K562 (cell line): ENCODE data around the gene CMSS1.

Source experiments
- PHF8 ChIP-seq: fragments of 200-600 bp; sonication (generic); IDR thresholded peaks from 2 replicates; pipeline ENCODE4 v1.6.1; 2012; ENCODE audit warnings: mixed run types, mild to moderate bottlenecking, inconsistent platforms, low read length, moderate library complexity, borderline replicate concordance
- SP1 ChIP-seq: sonication (generic); formaldehyde crosslinking; IDR thresholded peaks from 2 replicates; pipeline ENCODE4 v1.8.1; 2022; ENCODE audit warnings: mild to moderate bottlenecking, missing genetic modification reagents
- TF ChIP-seq, protein P1 (sequence below), 3 experiments: IDR thresholded peaks in 2 of 3; conservative IDR thresholded peaks in 1 of 3; 2 replicates each; pipeline ENCODE4 v1.5.1; 2011 to 2012; ENCODE audit warnings: low read length in 3 of 3, mild to moderate bottlenecking in 3 of 3, control low read depth in 2 of 3, improper control_type of control experiment in 1 of 3, inconsistent platforms in 1 of 3, low read depth in 1 of 3, mixed read lengths in 1 of 3, moderate library complexity in 1 of 3; ENCODE audit not compliant: insufficient read depth in 2 of 3
- TF ChIP-seq, protein P2 (sequence below): fragments of 450-650 bp; conservative IDR thresholded peaks from 2 replicates; pipeline ENCODE4 v1.6.1; 2016; ENCODE audit warnings: missing genetic modification characterization, low read depth, mild to moderate bottlenecking, missing compliant biosample characterization, moderate library complexity

DNA sequence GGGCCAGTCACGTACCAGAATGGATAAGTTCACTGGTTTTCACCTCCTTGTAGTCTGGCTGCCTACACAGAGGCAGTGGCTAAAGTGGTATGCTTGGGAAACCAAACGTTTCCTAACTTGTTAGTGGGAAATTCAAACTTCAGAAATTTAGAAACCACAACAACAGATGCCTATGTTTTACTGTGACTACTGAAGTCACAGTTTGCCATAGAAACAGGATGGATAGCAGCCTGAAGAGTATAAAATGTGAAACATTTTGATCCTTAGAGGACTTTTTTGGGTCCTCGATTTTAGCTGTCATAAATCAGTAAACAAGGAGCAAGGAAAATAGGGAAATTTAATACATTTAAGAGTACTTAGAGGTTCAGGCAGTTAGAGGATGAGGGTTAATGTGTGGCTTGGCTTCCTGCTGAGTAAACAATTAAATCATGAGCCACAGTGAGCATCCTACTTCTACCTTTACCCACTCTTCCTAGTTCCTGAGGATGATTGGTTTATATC is 48.6 kb downstream of the CMSS1 start:
- TF ChIP-seq PHF8 (no peak), SP1 (CRISPR knock-in tag) (no peak)
- TF ChIP-seq, protein P1, sequence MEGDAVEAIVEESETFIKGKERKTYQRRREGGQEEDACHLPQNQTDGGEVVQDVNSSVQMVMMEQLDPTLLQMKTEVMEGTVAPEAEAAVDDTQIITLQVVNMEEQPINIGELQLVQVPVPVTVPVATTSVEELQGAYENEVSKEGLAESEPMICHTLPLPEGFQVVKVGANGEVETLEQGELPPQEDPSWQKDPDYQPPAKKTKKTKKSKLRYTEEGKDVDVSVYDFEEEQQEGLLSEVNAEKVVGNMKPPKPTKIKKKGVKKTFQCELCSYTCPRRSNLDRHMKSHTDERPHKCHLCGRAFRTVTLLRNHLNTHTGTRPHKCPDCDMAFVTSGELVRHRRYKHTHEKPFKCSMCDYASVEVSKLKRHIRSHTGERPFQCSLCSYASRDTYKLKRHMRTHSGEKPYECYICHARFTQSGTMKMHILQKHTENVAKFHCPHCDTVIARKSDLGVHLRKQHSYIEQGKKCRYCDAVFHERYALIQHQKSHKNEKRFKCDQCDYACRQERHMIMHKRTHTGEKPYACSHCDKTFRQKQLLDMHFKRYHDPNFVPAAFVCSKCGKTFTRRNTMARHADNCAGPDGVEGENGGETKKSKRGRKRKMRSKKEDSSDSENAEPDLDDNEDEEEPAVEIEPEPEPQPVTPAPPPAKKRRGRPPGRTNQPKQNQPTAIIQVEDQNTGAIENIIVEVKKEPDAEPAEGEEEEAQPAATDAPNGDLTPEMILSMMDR (IDR thresholded peaks at IDR 0.05 in 2 of 3, conservative IDR thresholded peaks at IDR 0.05 in 1 of 3; ENCODE audit: insufficient read depth in 2 of 3, low read depth in 1 of 3, low read length in 3 of 3) = no peak
- TF ChIP-seq, protein P2, sequence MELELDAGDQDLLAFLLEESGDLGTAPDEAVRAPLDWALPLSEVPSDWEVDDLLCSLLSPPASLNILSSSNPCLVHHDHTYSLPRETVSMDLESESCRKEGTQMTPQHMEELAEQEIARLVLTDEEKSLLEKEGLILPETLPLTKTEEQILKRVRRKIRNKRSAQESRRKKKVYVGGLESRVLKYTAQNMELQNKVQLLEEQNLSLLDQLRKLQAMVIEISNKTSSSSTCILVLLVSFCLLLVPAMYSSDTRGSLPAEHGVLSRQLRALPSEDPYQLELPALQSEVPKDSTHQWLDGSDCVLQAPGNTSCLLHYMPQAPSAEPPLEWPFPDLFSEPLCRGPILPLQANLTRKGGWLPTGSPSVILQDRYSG (tag) = no peak
